BE2C (cell line): ENCODE measurements around the gene DCXR.
"Not testable (repeated sequence)": the region's sequence is repeated elsewhere in the genome, so short reads cannot be mapped to it uniquely, and the experiment has no call there.

Experiments used
- DNase-seq: peaks from one replicate; pipeline ENCODE4 v3.0.0-alpha.2; 2020
- H3K27me3 ChIP-seq: fragments of 250-450 bp; sonication (Bioruptor Pico); 2 replicates; pipeline ENCODE4 v1.5.1; 2020; ENCODE audit warnings: mild to moderate bottlenecking
- H3K36me3 ChIP-seq: fragments of 250-450 bp; sonication (Bioruptor Pico); 2 replicates; pipeline ENCODE4 v1.5.1; 2020; ENCODE audit warnings: mild to moderate bottlenecking
- H3K4me1 ChIP-seq: fragments of 250-450 bp; sonication (Bioruptor Pico); 2 replicates; pipeline ENCODE4 v1.5.1; 2020
- H3K4me3 ChIP-seq: 2 replicates; pipeline ENCODE4 v1.5.1; 2011; ENCODE audit warnings: low read depth, low read length
- H3K9me3 ChIP-seq: fragments of 250-450 bp; sonication (Bioruptor Pico); 2 replicates; pipeline ENCODE4 v1.5.1; 2020
- CTCF ChIP-seq: IDR thresholded peaks from 2 replicates; pipeline ENCODE4 v1.5.1; 2012; ENCODE audit warnings: mild to moderate bottlenecking, low read depth, low read length

The DCXR gene

DNA sequence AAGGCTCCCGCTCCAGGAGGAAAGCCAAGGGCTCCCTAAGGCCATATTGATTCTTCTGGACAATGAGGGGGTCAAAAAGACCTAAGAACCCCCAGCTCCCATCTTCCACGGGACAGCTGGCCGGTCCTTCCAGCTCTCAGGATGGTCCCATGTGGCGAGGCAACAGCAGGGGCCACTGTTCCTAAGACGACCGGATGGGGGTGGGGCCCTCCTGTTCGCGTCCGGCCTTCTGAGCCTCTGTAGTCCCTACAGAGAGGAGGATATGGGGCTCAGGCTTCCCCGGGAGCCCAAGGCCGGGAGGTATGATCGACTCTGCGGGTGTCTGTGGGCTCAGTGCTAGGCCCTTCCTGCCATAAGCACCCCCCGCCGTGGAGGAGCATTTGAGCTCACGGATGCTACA lies 6.0 kb upstream of the DCXR start:
- no peak for DNase-seq
- TF ChIP-seq CTCF = no peak
- H3K36me3 ChIP-seq = no peaks in the 10 kb centered on the region
- H3K4me3 ChIP-seq = no peak overlapping the region
- no peaks in the 10 kb centered on the region for H3K9me3 ChIP-seq
- no peaks in the 10 kb centered on the region for H3K4me1 ChIP-seq
- no peaks in the 10 kb centered on the region for H3K27me3 ChIP-seq

DNA sequence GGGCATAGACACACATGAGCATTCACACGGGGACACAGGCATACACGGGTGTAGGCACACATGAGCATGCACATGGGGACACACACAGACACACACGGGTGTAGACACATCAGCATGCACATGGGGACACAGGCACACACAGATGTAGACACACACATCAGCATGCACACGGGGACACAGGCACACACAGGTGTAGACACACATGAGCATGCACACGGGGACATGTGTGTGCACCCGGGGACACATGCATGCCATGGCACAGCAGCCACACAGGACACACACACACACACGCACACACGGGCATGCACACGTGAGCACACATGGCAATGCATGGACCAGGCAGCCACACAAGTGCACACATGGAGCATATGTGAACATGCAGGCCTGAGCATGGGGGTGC lies 5.2 kb upstream of the DCXR start:
- Histone ChIP-seq H3K4me1 (no peaks in the 10 kb centered on the region; the same call in 1 of the 2 replicates), H3K27me3 (no peaks in the 10 kb centered on the region), H3K4me3 (no peak overlapping the region), H3K9me3 (no peaks in the 10 kb centered on the region), H3K36me3 (no peaks in the 10 kb centered on the region)
- DNase-seq = no peak
- no peak for TF ChIP-seq CTCF

- no peaks in the 10 kb centered on the region for H3K36me3 ChIP-seq
- H3K27me3 ChIP-seq = no peaks in the 10 kb centered on the region
- no peak for TF ChIP-seq CTCF
- no peaks in the 10 kb centered on the region for H3K9me3 ChIP-seq
- DNase-seq = no peak
- H3K4me1 ChIP-seq = no peaks in the 10 kb centered on the region; the same call in 1 of the 2 replicates
- H3K4me3 ChIP-seq = no peak overlapping the region
Observed at GRCh38 chr17:82041144-82041814, 3.8 kb upstream of the DCXR start.

- Histone ChIP-seq H3K36me3 (0 out of 2 replicates have a peak, but pooled peaks cover 2% of the 10 kb centered on the region), H3K4me3 (no peak overlapping the region), H3K4me1 (no peaks in the 10 kb centered on the region; the same call in 1 of the 2 replicates), H3K27me3 (no peaks in the 10 kb centered on the region), H3K9me3 (no peaks in the 10 kb centered on the region)
- no peak for TF ChIP-seq CTCF
- no peak for DNase-seq
Observed at GRCh38 chr17:82039695-82040299, 2.3 kb upstream of the DCXR start.

GRCh38 chr17:82038796-82039409 lies 1.4 kb upstream of the DCXR start:
- not testable (repeated sequence) for H3K4me3 ChIP-seq, H3K36me3 ChIP-seq, H3K27me3 ChIP-seq, H3K4me1 ChIP-seq, H3K9me3 ChIP-seq, DNase-seq

- Histone ChIP-seq H3K36me3 (0 out of 2 replicates have a peak, but pooled peaks cover 2% of the 10 kb centered on the region), H3K9me3 (no peaks in the 10 kb centered on the region), H3K4me1 (no peaks in the 10 kb centered on the region; the same call in 1 of the 2 replicates), H3K27me3 (no peaks in the 10 kb centered on the region), H3K4me3 (peak overlapping the region; percentile 80)
- no peak for TF ChIP-seq CTCF
- DNase-seq = no peak
Observed at GRCh38 chr17:82037889-82038195, 345 bp upstream of the DCXR start.
